GM21526 (cell line): ENCODE data around the gene GDF9.
A peak's percentile ranks its signal among the peaks of the same experiment; 100 is the strongest.

Experiments
- ATAC-seq: cut with Tn5 transposase; IDR thresholded peaks from one replicate; pipeline ENCODE4 v1.9.1; 2021; ENCODE audit warnings: moderate library complexity; ENCODE audit not compliant: unreplicated experiment, low FRiP score

GDF9 gene

GRCh38 chr5:132839426-132840301, 26.6 kb downstream of the GDF9 start:
- no peak for ATAC-seq

GRCh38 chr5:132838516-132839282, 27.6 kb downstream of the GDF9 start:
- ATAC-seq, result no peak

- no peak for ATAC-seq
Measured at GRCh38 chr5:132837868-132838267, 28.4 kb downstream of the GDF9 start.

GRCh38 chr5:132836852-132837251, 29.4 kb downstream of the GDF9 start:
- no peak for ATAC-seq

GRCh38 chr5:132834057-132834456, 32.2 kb downstream of the GDF9 start:
- no peak for ATAC-seq

- no peak for ATAC-seq
Measured at GRCh38 chr5:132832612-132833011, 33.7 kb downstream of the GDF9 start.

- no peak for ATAC-seq
Measured at GRCh38 chr5:132831095-132831860, 35.0 kb downstream of the GDF9 start.

- peak; percentile 71 for ATAC-seq
Measured at GRCh38 chr5:132830436-132831094, 35.7 kb downstream of the GDF9 start, which contains the start of gene SHROOM1. SHROOM1 (minus strand) TSS chr5:132830647; CDS start chr5:132826140, 4,507 bp downstream.

GRCh38 chr5:132829742-132830435, 36.4 kb downstream of the GDF9 start:
- peak; percentile 60 for ATAC-seq

- ATAC-seq, result no peak
Measured at GRCh38 chr5:132828846-132829494, 37.3 kb downstream of the GDF9 start.

GRCh38 chr5:132827943-132828673, 38.2 kb downstream of the GDF9 start:
- ATAC-seq, result no peak

- no peak for ATAC-seq
Measured at GRCh38 chr5:132826424-132827082, 39.7 kb downstream of the GDF9 start.

GRCh38 chr5:132825834-132826391, 40.4 kb downstream of the GDF9 start:
- no peak for ATAC-seq

GRCh38 chr5:132825033-132825833, 41.0 kb downstream of the GDF9 start:
- ATAC-seq, result no peak

GRCh38 chr5:132824426-132824825, 41.8 kb downstream of the GDF9 start:
- no peak for ATAC-seq

GRCh38 chr5:132823481-132824050, 42.7 kb downstream of the GDF9 start:
- no peak for ATAC-seq
